Ascending aorta (tissue), 2 donors: ENCODE data around the gene UBALD2. TPM values are rescaled to one million over a fixed set of nuclear protein-coding genes. Genes with fewer than 3 reads are reported as not detected.
A peak's percentile ranks its signal among the peaks of the same experiment; 100 is the strongest.
"Not testable (repeated sequence)": the region's sequence is repeated elsewhere in the genome, so short reads cannot be mapped to it uniquely, and the experiment has no call there.

Experiments
- DNase-seq, 2 donors: peaks; one replicate each; pipeline ENCODE4 v3.0.0-alpha.2; 2019; ENCODE audit warnings: low spot score in 2 of 2
- H3K27ac ChIP-seq, 2 donors: fragments of 200-600 bp; sonication (generic); one replicate each; pipeline ENCODE4 v1.5.1; 2016 to 2017; ENCODE audit warnings: mild to moderate bottlenecking in 1 of 2
- H3K27me3 ChIP-seq: fragments of 200-600 bp; sonication (generic); one replicate; pipeline ENCODE4 v1.5.1; 2017
- H3K36me3 ChIP-seq, 2 donors: fragments of 200-600 bp; sonication (generic); one replicate each; pipeline ENCODE4 v1.5.1; 2016
- H3K4me1 ChIP-seq, 2 donors: fragments of 200-600 bp; sonication (generic); one replicate each; pipeline ENCODE4 v1.5.1; 2016 to 2017; ENCODE audit warnings: mild to moderate bottlenecking in 1 of 2
- H3K4me3 ChIP-seq, 2 donors: fragments of 200-600 bp; sonication (generic); one replicate each; pipeline ENCODE4 v1.5.1; 2016 to 2017; ENCODE audit warnings: mild to moderate bottlenecking in 1 of 2
- H3K9me3 ChIP-seq, 2 donors: fragments of 200-600 bp; sonication (generic); one replicate each; pipeline ENCODE4 v1.5.1; 2016
- CTCF ChIP-seq, 3 experiments: fragments of 200-600 bp in 2 of 3; fragments of 450-650 bp in 1 of 3; sonication (generic) in 2 of 3; IDR thresholded peaks; one replicate each; pipeline ENCODE4 v1.5.1; 2016 to 2019; ENCODE audit warnings: antibody characterized with exemption in 3 of 3, mild to moderate bottlenecking in 1 of 3, moderate library complexity in 1 of 3
- intact Hi-C: fragments of 100-400 bp; cut with DNase I; formaldehyde crosslinking; loops from one replicate; pipeline ENCODE4 v1.15.1; 2023
- total RNA-seq: library from RNA; depleted of rRNA; stranded (reverse); fragments of >200 nt; gene quantifications from one replicate; pipeline ENCODE4 v1.1.0, GENCODE V29; 2016

The UBALD2 gene
- total RNA-seq, 1 donor from 2014 or later = 15.9 TPM

GRCh38 chr17:76266244-76266938 lies 1.2 kb downstream of the UBALD2 start:
- TF ChIP-seq CTCF (IDR thresholded peaks at IDR 0.05) = no peak
- H3K27me3 ChIP-seq = no peaks in the 10 kb centered on the region
- H3K9me3 ChIP-seq = no peaks in the 10 kb centered on the region
- DNase-seq = no peak
- peaks cover 8 to 15% of the 10 kb centered on the region in 2 donors for H3K36me3 ChIP-seq
- peak overlapping the region; percentile 74 to 95 for H3K4me3 ChIP-seq
- H3K4me1 ChIP-seq = peaks cover 0 to 29% of the 10 kb centered on the region in 2 donors
- H3K27ac ChIP-seq = peak overlapping the region; percentile 89 to 90
- intact Hi-C loops = loop anchor here (10.0 kb wide), 2 partner anchors 292 to 1232 kb away; partner anchors contain the start of genes ACOX1 and TEN1

DNA sequence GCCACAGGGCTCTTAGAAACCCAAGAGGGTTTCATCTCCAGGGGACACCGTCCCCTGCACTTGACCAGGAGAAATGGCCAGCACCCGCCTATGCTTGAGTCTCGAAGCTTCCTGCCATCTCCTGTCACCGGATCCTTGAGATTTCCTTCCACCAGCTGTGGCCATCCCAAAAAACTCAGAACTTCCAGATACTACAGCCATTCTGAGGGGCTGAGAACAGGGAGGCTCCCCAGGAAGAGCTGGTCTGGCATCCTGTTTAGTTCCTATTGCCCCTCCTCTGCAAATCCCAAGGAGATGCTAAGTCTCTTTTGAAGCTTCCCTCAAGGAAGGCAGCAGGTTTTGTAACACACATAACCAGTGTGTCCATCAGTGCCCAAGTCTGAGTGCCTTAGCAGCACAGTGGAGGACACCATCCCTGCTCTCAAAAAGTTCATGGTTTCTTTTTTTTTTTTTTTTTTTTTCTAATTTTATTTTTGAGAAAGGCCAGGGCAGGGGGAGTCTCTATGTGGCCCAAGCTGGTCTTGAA lies 2.0 kb downstream of the UBALD2 start:
- TF ChIP-seq CTCF (IDR thresholded peaks at IDR 0.05) = no peak
- H3K4me3 ChIP-seq = peak overlapping the region; percentile 74 to 95
- H3K4me1 ChIP-seq = peaks cover 2 to 36% of the 10 kb centered on the region in 2 donors
- peaks cover 8 to 15% of the 10 kb centered on the region in 2 donors for H3K36me3 ChIP-seq
- H3K27me3 ChIP-seq = no peaks in the 10 kb centered on the region
- DNase-seq = no peak
- H3K9me3 ChIP-seq = no peaks in the 10 kb centered on the region
- intact Hi-C loops = loop anchor here (10.0 kb wide), 2 partner anchors 292 to 1232 kb away; partner anchors contain the start of genes ACOX1 and TEN1
- H3K27ac ChIP-seq = peak overlapping the region; percentile 89 to 90

GRCh38 chr17:76267581-76268001 lies 2.4 kb downstream of the UBALD2 start:
- intact Hi-C loops = loop anchor here (10.0 kb wide), 2 partner anchors 293 to 1233 kb away; partner anchors contain the start of genes ACOX1 and TEN1
- H3K27me3 ChIP-seq, DNase-seq, H3K9me3 ChIP-seq: not testable (repeated sequence)
- H3K4me3 ChIP-seq = peak overlapping the region in 1 of 2 donors; percentile 17
- H3K4me1 ChIP-seq = peaks cover 2 to 41% of the 10 kb centered on the region in 2 donors
- H3K36me3 ChIP-seq = peaks cover 8 to 15% of the 10 kb centered on the region in 2 donors
- H3K27ac ChIP-seq = peak overlapping the region; percentile 55 to 90

GRCh38 chr17:76268015-76268749 lies 3.0 kb downstream of the UBALD2 start:
- intact Hi-C loops = loop anchor here (10.0 kb wide), 2 partner anchors 293 to 1233 kb away; partner anchors contain the start of genes ACOX1 and TEN1
- Histone ChIP-seq H3K4me1 (peaks cover 2 to 42% of the 10 kb centered on the region in 2 donors), H3K27me3 (no peaks in the 10 kb centered on the region), H3K27ac (peak overlapping the region; percentile 55 to 90), H3K36me3 (peaks cover 8 to 15% of the 10 kb centered on the region in 2 donors), H3K9me3 (no peaks in the 10 kb centered on the region), H3K4me3 (peak overlapping the region in 1 of 2 donors; percentile 17)
- no peak for TF ChIP-seq CTCF (IDR thresholded peaks at IDR 0.05)
- DNase-seq = peak; percentile 67 to 87

- intact Hi-C loops = loop anchor here (10.0 kb wide), 2 partner anchors 294 to 1234 kb away; partner anchors contain the start of genes ACOX1 and TEN1
- Histone ChIP-seq H3K4me3 (no peak overlapping the region), H3K27ac (peak overlapping the region; percentile 55 to 90), H3K36me3 (peaks cover 8 to 15% of the 10 kb centered on the region in 2 donors), H3K27me3 (no peaks in the 10 kb centered on the region), H3K4me1 (peaks cover 2 to 33% of the 10 kb centered on the region in 2 donors), H3K9me3 (no peaks in the 10 kb centered on the region)
- DNase-seq = no peak
- TF ChIP-seq CTCF (IDR thresholded peaks at IDR 0.05) = no peak
Observed at GRCh38 chr17:76268991-76269981, 4.1 kb downstream of the UBALD2 start.
